GM10248 (cell line): ENCODE results near the gene ZBTB7C.

Source experiments
- CTCF ChIA-PET: fragments of 300-600 bp; sonication (Branson Sonifier 250); formaldehyde crosslinking; extraction: SDS; loops from one replicate; lab custom pipeline; 2021; ENCODE audit warnings: antibody characterized with exemption; lab: Yijun Ruan, JAX
- POLR2A ChIA-PET: fragments of 350-650 bp; sonication (Branson Sonifier 250); formaldehyde crosslinking; extraction: SDS; loops from one replicate; lab custom pipeline; 2020; ENCODE audit warnings: antibody characterized with exemption; lab: Yijun Ruan, JAX
- DNase-seq: peaks from one replicate; pipeline ENCODE4 v3.0.0; 2012; ENCODE audit errors: extremely low spot score
- CTCF ChIP-seq: IDR thresholded peaks from 2 replicates; pipeline ENCODE4 v1.5.1; 2012; ENCODE audit warnings: mild to moderate bottlenecking, low read depth; ENCODE audit errors: extremely low read depth, missing control alignments, control extremely low read depth

Gene ZBTB7C

GRCh38 chr18:48058486-48058885, 350.7 kb downstream of the ZBTB7C start:
- no peak for TF ChIP-seq CTCF
- no peak for DNase-seq
- ChIA-PET CTCF (interaction anchor here (0.9 to 1.7 kb wide), 4 partner anchors 10 to 387 kb away, joined by 3 to 4 read pairs (median 3); no protein-coding TSS in a partner anchor), POLR2A (no interaction called here)

- no peak for DNase-seq
- ChIA-PET POLR2A (no interaction called here), CTCF (interaction anchor here (1.3 kb wide), 1 partner anchor 388 kb away, joined by 3 read pairs; no protein-coding TSS in a partner anchor)
- no peak for TF ChIP-seq CTCF
These were observed 352.2 kb downstream of the ZBTB7C start for GRCh38 chr18:48057018-48057417.

- TF ChIP-seq CTCF: no peak
- ChIA-PET CTCF (no interaction called here), POLR2A (no interaction called here)
- DNase-seq: no peak
These were observed 353.8 kb downstream of the ZBTB7C start for GRCh38 chr18:48055351-48055750.

GRCh38 chr18:48053881-48054816, 355.0 kb downstream of the ZBTB7C start:
- CTCF ChIA-PET: no interaction called here
- TF ChIP-seq CTCF: no peak
- POLR2A ChIA-PET: no interaction called here
- no peak for DNase-seq

- DNase-seq: no peak
- no peak for TF ChIP-seq CTCF
- POLR2A ChIA-PET: no interaction called here
- CTCF ChIA-PET: interaction anchor here (1.2 kb wide), 1 partner anchor 8 kb away, joined by 3 read pairs; no protein-coding TSS in a partner anchor
These were observed 356.3 kb downstream of the ZBTB7C start for GRCh38 chr18:48052842-48053241.

- TF ChIP-seq CTCF: no peak
- ChIA-PET CTCF (interaction anchor here (1.2 kb wide), 1 partner anchor 8 kb away, joined by 3 read pairs; no protein-coding TSS in a partner anchor), POLR2A (no interaction called here)
- DNase-seq: no peak
These were observed 357.0 kb downstream of the ZBTB7C start for GRCh38 chr18:48051945-48052840.
